ENCODE measurements around the gene MAP4K2.

DNA sequence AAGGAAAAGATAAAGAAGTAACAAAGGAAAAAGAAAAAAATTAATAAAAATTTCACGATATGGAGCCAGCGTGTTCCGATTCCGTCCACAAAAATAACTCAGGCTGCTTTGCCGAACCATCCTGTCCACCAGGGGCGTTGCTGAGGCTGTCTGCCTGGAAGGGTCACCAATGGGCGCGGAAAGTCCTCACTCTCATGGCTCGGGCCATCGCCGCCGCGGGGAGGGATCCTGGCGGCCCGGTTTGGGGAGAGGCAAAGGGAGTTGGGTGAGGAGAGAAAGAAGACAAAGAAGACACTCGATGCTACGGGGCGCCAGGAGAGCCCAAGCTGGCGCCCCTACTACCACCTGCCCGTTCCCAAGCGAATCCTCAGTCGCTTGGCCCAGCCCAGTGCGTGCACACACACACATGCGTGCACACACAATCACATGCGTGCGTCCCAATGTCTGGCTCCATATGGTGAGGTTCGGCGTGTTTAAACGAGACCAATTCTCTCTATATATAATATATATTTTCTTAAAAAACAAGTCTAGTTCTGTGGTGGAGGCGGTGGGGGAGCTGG, 37.6 kb downstream of the MAP4K2 start:
- TF ChIP-seq CTCF (IDR thresholded peaks at IDR 0.05): peak in 1 of 4 experiments; percentile 15
- TF ChIP-seq POLR2A (IDR thresholded peaks at IDR 0.05): no peak

Measured in uterus (tissue), 2 donors.